Panc1 (cell line): Measurements from ENCODE around the gene LPP.

ENCODE experiments used
- CTCF ChIP-seq: fragments of 450-650 bp; IDR thresholded peaks from 2 replicates; pipeline ENCODE4 v1.5.1; 2017; ENCODE audit warnings: mild to moderate bottlenecking
- POLR2AphosphoS5 ChIP-seq: IDR thresholded peaks from 2 replicates; pipeline ENCODE4 v1.6.1; 2012; ENCODE audit warnings: mild to moderate bottlenecking, low read depth, low read length, moderate library complexity
- REST ChIP-seq, 2 experiments: IDR thresholded peaks; 2 replicates each; pipeline ENCODE4 v1.6.1; 2011 to 2012; ENCODE audit warnings: low read depth in 2 of 2, control low read depth in 1 of 2, low read length in 1 of 2, mild to moderate bottlenecking in 1 of 2, moderate library complexity in 1 of 2; ENCODE audit not compliant: insufficient read depth in 1 of 2
- SIN3A ChIP-seq: IDR thresholded peaks from 2 replicates; pipeline ENCODE4 v1.6.1; 2012; ENCODE audit warnings: low read depth, mild to moderate bottlenecking, low read length, moderate library complexity, borderline replicate concordance; ENCODE audit not compliant: insufficient read depth
- TCF7L2 ChIP-seq: IDR thresholded peaks from 2 replicates; pipeline ENCODE4 v1.6.1; 2011; ENCODE audit warnings: mild to moderate bottlenecking, low read depth, low read length, inconsistent platforms

- TF ChIP-seq CTCF (no peak), POLR2AphosphoS5 (no peak), REST (IDR thresholded peaks at IDR 0.05; ENCODE audit: insufficient read depth in 1 of 2, low read depth in 2 of 2, low read length in 1 of 2) (no peak), SIN3A (no peak), TCF7L2 (no peak)
These were observed 531.8 kb downstream of the LPP start for GRCh38 chr3:188685789-188686188.
